Colon (tissue), 2 donors: ENCODE data around the gene INTS6.

Experiments
- FAIRE-seq: peaks from 2 replicates; lab custom pipeline; 2012; peaks lifted over from hg19 to GRCh38; lab: Jason Lieb, UNC
- donor health status: control.
- donor health status: control.

Gene INTS6

DNA sequence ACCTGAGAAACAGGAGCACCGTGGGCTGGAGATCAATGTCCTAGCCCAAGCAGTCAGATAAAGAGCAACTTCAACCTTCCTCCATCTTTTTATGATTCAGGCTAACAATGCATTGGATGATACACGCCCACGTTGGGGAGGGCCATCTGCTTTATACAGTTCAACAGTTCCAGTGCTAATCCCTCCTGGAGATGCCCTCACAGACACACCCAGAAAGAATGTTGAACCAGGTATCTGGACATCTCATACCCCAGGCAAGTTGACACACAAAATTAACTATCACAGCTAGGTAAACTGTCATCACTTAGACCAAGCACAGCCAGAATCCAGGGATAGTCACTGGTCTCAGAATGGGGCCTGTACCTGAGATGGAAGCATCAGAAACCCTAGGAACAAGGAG lies 134.0 kb downstream of the INTS6 start:
- no peak for FAIRE-seq

- no peak for FAIRE-seq
Measured at GRCh38 chr13:51318015-51318414, 134.8 kb downstream of the INTS6 start.

DNA sequence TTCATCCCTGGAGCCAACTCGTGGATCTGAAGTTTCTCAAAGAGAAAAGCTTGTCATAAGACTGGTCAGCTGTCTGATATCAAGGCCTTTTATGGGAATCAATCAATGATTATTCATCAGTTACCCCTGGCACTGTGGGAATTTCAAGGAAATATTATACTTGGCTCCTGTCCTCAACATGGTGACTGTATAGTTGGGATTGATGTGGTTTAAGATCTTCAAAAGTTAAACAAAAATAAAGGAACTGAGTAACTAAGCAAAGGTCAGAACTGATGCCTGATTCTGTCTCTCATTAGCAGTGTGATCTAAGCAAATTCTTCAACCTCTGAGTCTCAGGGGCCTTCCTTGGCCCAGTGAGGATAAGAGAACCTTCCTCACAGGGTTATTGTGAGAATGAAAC lies 135.6 kb downstream of the INTS6 start:
- no peak for FAIRE-seq

GRCh38 chr13:51313619-51314018 lies 139.2 kb downstream of the INTS6 start:
- no peak for FAIRE-seq

DNA sequence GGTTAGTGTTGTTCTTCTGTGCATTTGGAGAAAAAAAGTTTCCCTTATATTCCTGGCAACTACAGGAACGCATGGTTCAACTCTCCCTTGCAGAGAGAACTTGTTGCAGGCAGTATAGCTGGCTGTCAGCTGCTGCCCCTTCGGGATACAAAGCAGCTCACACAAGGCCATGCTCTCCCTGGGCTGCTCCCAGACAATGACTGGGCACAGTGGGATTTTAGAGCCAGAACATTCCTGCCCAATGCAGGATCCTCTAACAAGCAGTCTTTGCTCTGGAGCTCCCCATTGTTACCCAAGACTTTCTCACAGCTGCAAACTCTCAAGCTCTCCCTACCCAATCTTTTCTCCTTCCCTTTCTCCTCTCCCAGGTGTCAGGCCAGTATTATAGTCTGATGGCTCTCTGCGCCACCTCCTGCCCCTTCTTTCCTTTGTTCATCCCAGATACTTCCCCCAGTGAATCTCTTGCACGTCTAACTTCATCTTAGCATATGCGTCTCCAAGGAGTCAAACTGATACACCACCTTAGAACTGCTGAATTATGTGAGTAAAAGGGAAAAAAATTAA lies 140.8 kb downstream of the INTS6 start:
- FAIRE-seq: no peak
